Measurements from ENCODE around the gene ZMYM2.

ZMYM2 gene

GRCh38 chr13:20109037-20109436 is 150.5 kb downstream of the ZMYM2 start:
- no peak for DNase-seq

GRCh38 chr13:20114066-20114610 is 155.6 kb downstream of the ZMYM2 start:
- DNase-seq = no peak

GRCh38 chr13:20116213-20116612 is 157.7 kb downstream of the ZMYM2 start:
- DNase-seq = no peak

- DNase-seq = peak in 1 of 2 experiments; percentile 28
These were observed 160.0 kb downstream of the ZMYM2 start for GRCh38 chr13:20118268-20119140.

- no peak for DNase-seq
These were observed 161.4 kb downstream of the ZMYM2 start for GRCh38 chr13:20119960-20120359.

GRCh38 chr13:20121159-20121525 is 162.6 kb downstream of the ZMYM2 start:
- no peak for DNase-seq

- DNase-seq = no peak
These were observed 165.8 kb downstream of the ZMYM2 start for GRCh38 chr13:20124303-20124702.

- no peak for DNase-seq
These were observed 166.7 kb downstream of the ZMYM2 start for GRCh38 chr13:20125129-20125782.

- no peak for DNase-seq
These were observed 167.2 kb downstream of the ZMYM2 start for GRCh38 chr13:20125783-20126165.

- DNase-seq = no peak
These were observed 168.2 kb downstream of the ZMYM2 start for GRCh38 chr13:20126541-20127261.

GRCh38 chr13:20127262-20127561 is 168.7 kb downstream of the ZMYM2 start:
- DNase-seq = no peak

GRCh38 chr13:20127562-20128458 is 169.3 kb downstream of the ZMYM2 start:
- DNase-seq = peak in 1 of 2 experiments; percentile 30

- peak in 1 of 2 experiments; percentile 9 for DNase-seq
These were observed 170.0 kb downstream of the ZMYM2 start for GRCh38 chr13:20128459-20128931.

GRCh38 chr13:20129076-20129475 is 170.5 kb downstream of the ZMYM2 start:
- no peak for DNase-seq

GRCh38 chr13:20130012-20130411 is 171.5 kb downstream of the ZMYM2 start:
- no peak for DNase-seq

GRCh38 chr13:20130652-20131051 is 172.1 kb downstream of the ZMYM2 start:
- no peak for DNase-seq

GRCh38 chr13:20131057-20131832 is 172.7 kb downstream of the ZMYM2 start:
- DNase-seq = no peak

GRCh38 chr13:20132052-20132634 is 173.6 kb downstream of the ZMYM2 start:
- no peak for DNase-seq

GRCh38 chr13:20134732-20135131 is 176.2 kb downstream of the ZMYM2 start:
- DNase-seq = no peak

GRCh38 chr13:20136781-20137703 is 178.5 kb downstream of the ZMYM2 start:
- DNase-seq = no peak

Data from NCI-H2081 (cell line).